HL-60 (cell line): ENCODE measurements around the gene RFX8.

ENCODE experiments used
- DNase-seq, 2 experiments: peaks; one replicate each; pipeline ENCODE4 v3.0.0-alpha.2; 2010 to 2020; ENCODE audit warnings: low read depth in 1 of 2, low spot score in 1 of 2
- H3K27ac ChIP-seq: fragments of 250-450 bp; sonication (Bioruptor Pico); replicated peaks from 2 replicates; pipeline ENCODE4 v1.5.1; 2020; ENCODE audit warnings: mild to moderate bottlenecking, moderate library complexity
- H3K27me3 ChIP-seq: fragments of 250-450 bp; sonication (Bioruptor Pico); 2 replicates; pipeline ENCODE4 v1.5.1; 2021; ENCODE audit warnings: mild to moderate bottlenecking, moderate library complexity; ENCODE audit not compliant: insufficient read depth, poor library complexity, severe bottlenecking
- H3K4me3 ChIP-seq: replicated peaks from 2 replicates; pipeline ENCODE4 v1.5.1; 2011; ENCODE audit warnings: mild to moderate bottlenecking, control low read depth, low read length; ENCODE audit not compliant: insufficient read depth
- GABPA ChIP-seq: IDR thresholded peaks from 2 replicates; pipeline ENCODE4 v1.6.1; 2012; ENCODE audit warnings: low read depth
- POLR2AphosphoS5 ChIP-seq: IDR thresholded peaks from 2 replicates; pipeline ENCODE4 v1.6.1; 2012; ENCODE audit warnings: low read depth
- SPI1 ChIP-seq: IDR thresholded peaks from 2 replicates; pipeline ENCODE4 v1.6.1; 2012; ENCODE audit warnings: low read depth, mild to moderate bottlenecking, borderline replicate concordance
- TF ChIP-seq, protein P1 (sequence below): IDR thresholded peaks from one replicate; pipeline ENCODE4 v1.5.1; 2011; ENCODE audit warnings: low read length, control low read depth, inconsistent platforms; ENCODE audit not compliant: insufficient read depth
- TF ChIP-seq, protein P2 (sequence below): IDR thresholded peaks from 2 replicates; pipeline ENCODE4 v1.6.1; 2012; ENCODE audit warnings: low read depth; ENCODE audit not compliant: insufficient replicate concordance

RFX8 gene

DNA sequence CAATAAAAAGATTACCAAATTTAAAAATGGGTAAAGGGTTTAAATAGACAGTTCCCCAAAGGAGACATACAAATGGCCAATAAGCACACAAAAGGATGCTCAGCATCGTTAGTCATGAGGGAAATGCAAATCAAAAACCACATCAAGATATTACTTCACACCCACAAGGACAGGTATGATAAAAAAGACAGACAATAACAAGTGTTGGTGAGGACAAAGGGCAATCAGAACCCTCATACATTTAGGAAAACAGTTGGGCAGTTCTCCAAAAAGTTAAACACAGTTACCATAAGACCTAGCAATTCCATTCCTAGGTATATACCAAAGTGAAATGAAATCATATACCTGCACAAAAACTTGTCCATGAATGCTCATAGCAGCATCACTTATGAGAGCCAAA, 102.1 kb downstream of the RFX8 start:
- TF ChIP-seq GABPA, result no peak
- TF ChIP-seq, protein P1, sequence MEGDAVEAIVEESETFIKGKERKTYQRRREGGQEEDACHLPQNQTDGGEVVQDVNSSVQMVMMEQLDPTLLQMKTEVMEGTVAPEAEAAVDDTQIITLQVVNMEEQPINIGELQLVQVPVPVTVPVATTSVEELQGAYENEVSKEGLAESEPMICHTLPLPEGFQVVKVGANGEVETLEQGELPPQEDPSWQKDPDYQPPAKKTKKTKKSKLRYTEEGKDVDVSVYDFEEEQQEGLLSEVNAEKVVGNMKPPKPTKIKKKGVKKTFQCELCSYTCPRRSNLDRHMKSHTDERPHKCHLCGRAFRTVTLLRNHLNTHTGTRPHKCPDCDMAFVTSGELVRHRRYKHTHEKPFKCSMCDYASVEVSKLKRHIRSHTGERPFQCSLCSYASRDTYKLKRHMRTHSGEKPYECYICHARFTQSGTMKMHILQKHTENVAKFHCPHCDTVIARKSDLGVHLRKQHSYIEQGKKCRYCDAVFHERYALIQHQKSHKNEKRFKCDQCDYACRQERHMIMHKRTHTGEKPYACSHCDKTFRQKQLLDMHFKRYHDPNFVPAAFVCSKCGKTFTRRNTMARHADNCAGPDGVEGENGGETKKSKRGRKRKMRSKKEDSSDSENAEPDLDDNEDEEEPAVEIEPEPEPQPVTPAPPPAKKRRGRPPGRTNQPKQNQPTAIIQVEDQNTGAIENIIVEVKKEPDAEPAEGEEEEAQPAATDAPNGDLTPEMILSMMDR, result no peak
- no peak for TF ChIP-seq POLR2AphosphoS5
- TF ChIP-seq, protein P2, sequence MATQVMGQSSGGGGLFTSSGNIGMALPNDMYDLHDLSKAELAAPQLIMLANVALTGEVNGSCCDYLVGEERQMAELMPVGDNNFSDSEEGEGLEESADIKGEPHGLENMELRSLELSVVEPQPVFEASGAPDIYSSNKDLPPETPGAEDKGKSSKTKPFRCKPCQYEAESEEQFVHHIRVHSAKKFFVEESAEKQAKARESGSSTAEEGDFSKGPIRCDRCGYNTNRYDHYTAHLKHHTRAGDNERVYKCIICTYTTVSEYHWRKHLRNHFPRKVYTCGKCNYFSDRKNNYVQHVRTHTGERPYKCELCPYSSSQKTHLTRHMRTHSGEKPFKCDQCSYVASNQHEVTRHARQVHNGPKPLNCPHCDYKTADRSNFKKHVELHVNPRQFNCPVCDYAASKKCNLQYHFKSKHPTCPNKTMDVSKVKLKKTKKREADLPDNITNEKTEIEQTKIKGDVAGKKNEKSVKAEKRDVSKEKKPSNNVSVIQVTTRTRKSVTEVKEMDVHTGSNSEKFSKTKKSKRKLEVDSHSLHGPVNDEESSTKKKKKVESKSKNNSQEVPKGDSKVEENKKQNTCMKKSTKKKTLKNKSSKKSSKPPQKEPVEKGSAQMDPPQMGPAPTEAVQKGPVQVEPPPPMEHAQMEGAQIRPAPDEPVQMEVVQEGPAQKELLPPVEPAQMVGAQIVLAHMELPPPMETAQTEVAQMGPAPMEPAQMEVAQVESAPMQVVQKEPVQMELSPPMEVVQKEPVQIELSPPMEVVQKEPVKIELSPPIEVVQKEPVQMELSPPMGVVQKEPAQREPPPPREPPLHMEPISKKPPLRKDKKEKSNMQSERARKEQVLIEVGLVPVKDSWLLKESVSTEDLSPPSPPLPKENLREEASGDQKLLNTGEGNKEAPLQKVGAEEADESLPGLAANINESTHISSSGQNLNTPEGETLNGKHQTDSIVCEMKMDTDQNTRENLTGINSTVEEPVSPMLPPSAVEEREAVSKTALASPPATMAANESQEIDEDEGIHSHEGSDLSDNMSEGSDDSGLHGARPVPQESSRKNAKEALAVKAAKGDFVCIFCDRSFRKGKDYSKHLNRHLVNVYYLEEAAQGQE, result no peak
- TF ChIP-seq SPI1, result no peak
- no peak for DNase-seq
- Histone ChIP-seq H3K27ac (no peak overlapping the region), H3K4me3 (no peak overlapping the region), H3K27me3 (no peaks in the 10 kb centered on the region)

DNA sequence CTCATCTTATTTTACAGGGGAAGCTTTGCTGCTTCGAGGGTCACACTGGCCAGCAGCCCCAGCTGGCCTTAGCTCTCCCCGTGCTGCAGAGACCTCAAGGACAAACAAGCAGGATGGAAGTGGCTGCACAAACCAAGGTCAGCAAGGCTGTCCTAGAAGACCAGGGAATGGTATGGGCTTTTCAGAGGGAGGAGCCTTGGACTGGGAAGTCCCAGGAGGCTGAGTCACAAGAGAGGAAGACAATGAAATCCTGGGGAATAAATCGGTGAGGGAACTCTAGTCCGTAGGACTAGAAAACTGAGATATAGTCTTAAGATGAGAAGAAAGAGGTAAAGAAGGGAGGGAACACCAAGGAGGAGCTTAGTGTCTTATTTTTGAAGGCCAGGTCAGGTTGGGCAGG, 103.3 kb downstream of the RFX8 start:
- H3K4me3 ChIP-seq, result no peak overlapping the region
- DNase-seq, result no peak
- no peaks in the 10 kb centered on the region for H3K27me3 ChIP-seq
- TF ChIP-seq, protein P1, result no peak
- no peak for TF ChIP-seq SPI1
- TF ChIP-seq, protein P2, result no peak
- no peak for TF ChIP-seq GABPA
- TF ChIP-seq POLR2AphosphoS5, result no peak
- H3K27ac ChIP-seq, result no peak overlapping the region

DNA sequence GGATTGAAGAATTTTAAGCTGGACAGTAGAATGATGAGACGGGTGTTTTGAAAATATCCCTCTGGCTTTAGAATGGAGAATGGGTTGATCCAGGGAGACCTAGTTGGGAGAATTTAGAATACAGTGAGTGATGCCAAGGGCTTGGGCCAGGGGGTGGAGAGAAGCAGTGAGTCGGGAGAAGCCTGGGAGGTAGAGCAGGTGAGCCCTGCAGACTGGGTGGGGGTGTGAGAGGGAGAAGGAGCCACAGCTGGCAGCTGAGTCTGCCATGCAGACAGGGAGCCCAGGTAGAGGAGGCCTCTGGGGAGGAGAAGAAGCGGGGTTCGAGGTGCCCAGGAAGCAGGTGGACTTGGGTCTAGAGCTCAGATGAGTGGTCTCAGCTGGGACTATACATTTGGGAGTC, 105.8 kb downstream of the RFX8 start:
- no peak for DNase-seq
- H3K27me3 ChIP-seq, result no peaks in the 10 kb centered on the region
- no peak for TF ChIP-seq SPI1
- TF ChIP-seq GABPA, result no peak

DNA sequence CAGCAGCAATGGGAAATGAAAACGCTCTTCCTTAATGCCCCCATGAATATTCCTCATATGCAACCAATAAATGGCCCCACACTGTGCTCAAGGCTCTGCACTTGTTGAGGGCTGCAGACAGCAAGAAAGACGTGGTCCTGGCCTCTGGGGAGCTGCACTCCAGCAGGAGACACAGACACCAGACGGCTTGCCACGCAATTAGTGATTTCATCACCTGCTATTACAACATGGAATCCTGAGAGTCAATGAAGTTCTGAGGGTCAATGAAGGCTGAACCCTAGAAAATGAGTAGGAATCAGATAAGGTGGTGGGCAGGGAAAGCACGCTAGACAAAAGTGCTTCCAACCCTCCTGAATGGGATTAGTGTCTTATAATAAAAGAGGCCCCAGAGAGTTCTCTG, 106.5 kb downstream of the RFX8 start:
- TF ChIP-seq POLR2AphosphoS5, result no peak
- TF ChIP-seq, protein P1, result no peak
- TF ChIP-seq, protein P2, result no peak
- TF ChIP-seq GABPA, result no peak
- no peak for TF ChIP-seq SPI1
- Histone ChIP-seq H3K27me3 (no peaks in the 10 kb centered on the region), H3K27ac (no peak overlapping the region), H3K4me3 (no peak overlapping the region)
- DNase-seq, result peak; percentile 69 to 72

More for the DNA sequence above, 105.8 kb downstream of the RFX8 start:
- no peak overlapping the region for H3K4me3 ChIP-seq
- no peak overlapping the region for H3K27ac ChIP-seq
